Natural killer cell (primary cell): ENCODE measurements around the gene DBNDD1. TPM values are rescaled to one million over a fixed set of nuclear protein-coding genes. Genes with fewer than 3 reads are reported as not detected.

Source experiments
- ATAC-seq, 3 donors: fragments of 150-1000 bp in 2 of 3; fragments of 200-7000 bp in 1 of 3; cut with Tn5 transposase; 1 replicate in 1 of 3; 2 replicates in 2 of 3; pipeline ENCODE4 v1.10.0; 2021; ENCODE audit warnings: mild to moderate bottlenecking in 2 of 3, moderate library complexity in 2 of 3
- DNase-seq, 2 donors: peaks; one replicate each; pipeline versions ENCODE4 v3.0.0 to v3.0.0-alpha.2; 2013 to 2021; ENCODE audit warnings: mixed read lengths in 1 of 2
- H3K27ac ChIP-seq: one replicate; pipeline ENCODE4 v1.5.1; 2013; ENCODE audit warnings: mild to moderate bottlenecking, low read length
- H3K27me3 ChIP-seq: one replicate; pipeline ENCODE4 v1.6.1; 2013; ENCODE audit warnings: low read length; ENCODE audit not compliant: control insufficient read depth, insufficient read depth
- H3K36me3 ChIP-seq: one replicate; pipeline ENCODE4 v1.6.1; 2013; ENCODE audit warnings: low read length; ENCODE audit not compliant: control insufficient read depth, insufficient read depth
- H3K4me1 ChIP-seq: one replicate; pipeline ENCODE4 v1.6.1; 2013; ENCODE audit warnings: low read length; ENCODE audit not compliant: control insufficient read depth, insufficient read depth
- H3K4me3 ChIP-seq: one replicate; pipeline ENCODE4 v1.5.1; 2013; ENCODE audit warnings: low read length
- H3K9me3 ChIP-seq: one replicate; pipeline ENCODE4 v1.6.1; 2013; ENCODE audit warnings: low read length; ENCODE audit not compliant: control insufficient read depth, insufficient read depth
- H3K27ac Mint-ChIP-seq, 2 donors: one replicate each; pipeline ENCODE4 v1.8.0; 2022; ENCODE audit warnings: mild to moderate bottlenecking in 2 of 2, mixed read lengths in 2 of 2, moderate library complexity in 1 of 2
- H3K27me3 Mint-ChIP-seq, 2 donors: one replicate each; pipeline ENCODE4 v1.8.0; 2022; ENCODE audit warnings: low read depth in 2 of 2, mixed read lengths in 2 of 2
- H3K36me3 Mint-ChIP-seq: one replicate; pipeline ENCODE4 v1.8.0; 2022; ENCODE audit warnings: mixed read lengths
- H3K4me1 Mint-ChIP-seq, 2 donors: one replicate each; pipeline ENCODE4 v1.8.0; 2022; ENCODE audit warnings: mixed read lengths in 2 of 2
- H3K4me3 Mint-ChIP-seq: one replicate; pipeline ENCODE4 v1.8.0; 2022; ENCODE audit warnings: mild to moderate bottlenecking, moderate library complexity, mixed read lengths
- H3K9me3 Mint-ChIP-seq, 2 donors: one replicate each; pipeline ENCODE4 v1.8.0; 2022; ENCODE audit warnings: mixed read lengths in 2 of 2
- CTCF ChIP-seq: fragments of 200-600 bp; IDR thresholded peaks from one replicate; pipeline ENCODE4 v1.8.0; 2022; ENCODE audit warnings: antibody characterized with exemption
- WGBS: methylation state at CpG from one replicate; pipeline ENCODE4 v1.1.7; 2013; ENCODE audit warnings: missing lambda C conversion rate; ENCODE audit not compliant: insufficient coverage; 5-methylcytosine and 5-hydroxymethylcytosine counted together
- intact Hi-C: fragments of 100-400 bp; cut with micrococcal nuclease; formaldehyde crosslinking; loops from one replicate; pipeline ENCODE4 v1.14.2; 2022
- total RNA-seq, 4 donors: library from RNA; stranded (reverse); fragments of 120-200 nt in 1 of 4; gene quantifications; one replicate each; pipeline versions ENCODE4 v1.2.3 to v1.2.4, GENCODE V29; 2013 to 2022

DBNDD1 gene
- total RNA-seq, 3 donors from 2014 or later (not counting 1 experiment from before 2014, with no cell fraction given): 0.20 TPM; not detected in 2

GRCh38 chr16:90055371-90055770 lies 36.1 kb upstream of the DBNDD1 start:
- Histone ChIP-seq H3K4me1 (no peaks in the 10 kb centered on the region), H3K4me3 (no peak overlapping the region), H3K9me3 (peaks cover 22% of the 10 kb centered on the region), H3K36me3 (no peaks in the 10 kb centered on the region), H3K27ac (no peak overlapping the region), H3K27me3 (no peaks in the 10 kb centered on the region)
- Mint-ChIP-seq H3K4me1 (no peaks in the 10 kb centered on the region), H3K27ac (no peak overlapping the region), H3K27me3 (peaks cover 0 to 19% of the 10 kb centered on the region in 2 donors), H3K36me3 (peaks cover 10% of the 10 kb centered on the region), H3K4me3 (no peak overlapping the region), H3K9me3 (peaks cover 6 to 10% of the 10 kb centered on the region in 2 donors)
- intact Hi-C loops: no loop called here
- no peak for TF ChIP-seq CTCF
- WGBS: 81% methylated on average over 4 of the region's 4 CpGs
- ATAC-seq (no peak), DNase-seq (no peak)

- H3K4me3 ChIP-seq: no peak overlapping the region
- Mint-ChIP-seq H3K4me1 (no peaks in the 10 kb centered on the region), H3K4me3 (no peak overlapping the region), H3K27me3 (peaks cover 0 to 17% of the 10 kb centered on the region in 2 donors), H3K36me3 (peaks cover 10% of the 10 kb centered on the region), H3K27ac (no peak overlapping the region), H3K9me3 (peaks cover 6 to 10% of the 10 kb centered on the region in 2 donors)
- H3K36me3 ChIP-seq: no peaks in the 10 kb centered on the region
- H3K27me3 ChIP-seq: no peaks in the 10 kb centered on the region
- no peaks in the 10 kb centered on the region for H3K4me1 ChIP-seq
- ATAC-seq: no peak
- DNase-seq: no peak
- WGBS: 61% methylated on average over 4 of the region's 4 CpGs
- peaks cover 22% of the 10 kb centered on the region for H3K9me3 ChIP-seq
- TF ChIP-seq CTCF: no peak
- no peak overlapping the region for H3K27ac ChIP-seq
- intact Hi-C loops: no loop called here
These were observed 35.3 kb upstream of the DBNDD1 start for GRCh38 chr16:90054554-90054953.

- no peaks in the 10 kb centered on the region for H3K27me3 ChIP-seq
- H3K4me3 ChIP-seq: no peak overlapping the region
- no peak overlapping the region for H3K27ac ChIP-seq
- Mint-ChIP-seq H3K27me3 (peaks cover 0 to 15% of the 10 kb centered on the region in 2 donors), H3K9me3 (peaks cover 6 to 10% of the 10 kb centered on the region in 2 donors), H3K27ac (no peak overlapping the region), H3K4me1 (no peaks in the 10 kb centered on the region), H3K4me3 (no peak overlapping the region), H3K36me3 (peaks cover 10% of the 10 kb centered on the region)
- peaks cover 22% of the 10 kb centered on the region for H3K9me3 ChIP-seq
- no peaks in the 10 kb centered on the region for H3K4me1 ChIP-seq
- TF ChIP-seq CTCF: no peak
- intact Hi-C loops: no loop called here
- WGBS: 81% methylated on average over 1 of the region's 1 CpG
- DNase-seq (no peak), ATAC-seq (no peak)
- H3K36me3 ChIP-seq: no peaks in the 10 kb centered on the region
These were observed 34.7 kb upstream of the DBNDD1 start for GRCh38 chr16:90053902-90054500.

- H3K27ac ChIP-seq: no peak overlapping the region
- peaks cover 22% of the 10 kb centered on the region for H3K9me3 ChIP-seq
- Mint-ChIP-seq H3K27ac (no peak overlapping the region), H3K4me3 (no peak overlapping the region), H3K36me3 (peaks cover 10% of the 10 kb centered on the region), H3K4me1 (peaks cover 0 to 9% of the 10 kb centered on the region in 2 donors), H3K27me3 (peaks cover 0 to 11% of the 10 kb centered on the region in 2 donors), H3K9me3 (peaks cover 6 to 10% of the 10 kb centered on the region in 2 donors)
- ATAC-seq (no peak), DNase-seq (no peak)
- peaks cover 13% of the 10 kb centered on the region for H3K27me3 ChIP-seq
- H3K4me3 ChIP-seq: no peak overlapping the region
- 90% methylated on average over 10 of the region's 10 CpGs for WGBS
- peaks cover 15% of the 10 kb centered on the region for H3K4me1 ChIP-seq
- TF ChIP-seq CTCF: no peak
- H3K36me3 ChIP-seq: no peaks in the 10 kb centered on the region
- intact Hi-C loops: no loop called here
These were observed 31.7 kb upstream of the DBNDD1 start for GRCh38 chr16:90050969-90051368.
